Stimulated activated CD4-positive, alpha-beta T cell treated with anti-CD3 and anti-CD28 coated beads, Interleukin-4, amount 100 ng/mL, for 1 hour (primary cell): ENCODE measurements around the gene KLC4.
"Not testable (repeated sequence)": the region's sequence is repeated elsewhere in the genome, so short reads cannot be mapped to it uniquely, and the experiment has no call there.

ENCODE experiments used
- DNase-seq: peaks from one replicate; pipeline ENCODE4 v3.0.0-alpha.2; 2020

Gene KLC4

GRCh38 chr6:43096451-43097097 is 37.1 kb downstream of the KLC4 start:
- DNase-seq = no peak

GRCh38 chr6:43097098-43097489 is 37.7 kb downstream of the KLC4 start:
- no peak for DNase-seq

DNA sequence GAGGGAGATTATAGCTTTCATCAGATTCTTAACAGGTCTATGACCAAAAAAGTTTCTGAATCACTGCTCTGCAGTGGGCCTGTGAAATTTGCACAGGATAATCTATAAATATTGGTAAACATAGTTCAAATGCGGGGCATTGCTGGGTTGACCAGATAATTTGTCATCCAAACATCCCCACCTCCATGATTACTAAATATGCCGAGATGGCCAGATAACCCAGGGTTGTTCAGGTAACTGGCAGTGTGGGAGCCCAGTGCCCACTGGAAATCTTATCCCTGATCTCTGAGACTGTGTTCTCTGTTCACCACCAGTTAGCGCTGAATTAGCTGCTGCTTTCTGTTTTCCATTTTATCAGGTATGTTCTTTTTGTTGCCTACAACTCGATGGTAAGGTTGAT is 38.1 kb downstream of the KLC4 start:
- no peak for DNase-seq

- DNase-seq = no peak
Observed at GRCh38 chr6:43101497-43101896, 42.1 kb downstream of the KLC4 start.

- DNase-seq = no peak
Observed at GRCh38 chr6:43103253-43103876, 43.9 kb downstream of the KLC4 start.

GRCh38 chr6:43105538-43106222 is 46.2 kb downstream of the KLC4 start:
- no peak for DNase-seq

DNA sequence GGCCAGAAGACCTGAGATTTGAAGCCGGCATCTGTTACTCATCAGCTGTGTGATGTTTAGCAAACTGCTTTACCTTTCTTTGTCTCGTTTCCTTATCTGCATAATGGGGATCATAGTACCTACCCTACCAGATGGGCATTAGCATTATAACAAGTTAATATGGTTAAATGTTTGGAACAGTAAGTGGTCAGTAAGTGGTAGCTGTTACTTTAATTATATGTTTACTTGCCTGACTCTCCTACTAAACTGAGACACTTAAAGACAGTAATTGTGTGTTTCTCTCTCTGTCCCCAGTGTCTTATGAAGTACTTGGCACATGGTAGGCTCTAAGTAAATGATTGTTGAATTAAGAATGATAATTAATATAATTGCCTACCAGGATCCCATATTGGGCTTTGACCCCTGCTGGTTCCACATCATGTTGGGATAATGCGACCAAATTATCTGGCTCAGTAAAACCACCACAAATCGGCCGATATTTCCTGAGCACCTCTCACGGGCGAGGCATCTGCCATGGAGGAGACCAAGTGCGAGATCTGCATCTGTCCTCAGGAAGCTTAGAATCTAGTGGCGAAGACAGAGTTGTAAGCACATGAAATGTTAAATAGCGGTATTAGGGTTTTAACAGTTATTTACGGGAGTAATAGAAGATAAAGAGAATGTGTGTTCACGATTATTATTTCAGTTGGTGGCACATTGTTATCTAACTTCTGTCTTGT is 48.1 kb downstream of the KLC4 start:
- DNase-seq = no peak

- no peak for DNase-seq
Observed at GRCh38 chr6:43113431-43114260, 54.2 kb downstream of the KLC4 start.

- DNase-seq = no peak
Observed at GRCh38 chr6:43115365-43115764, 55.9 kb downstream of the KLC4 start.

DNA sequence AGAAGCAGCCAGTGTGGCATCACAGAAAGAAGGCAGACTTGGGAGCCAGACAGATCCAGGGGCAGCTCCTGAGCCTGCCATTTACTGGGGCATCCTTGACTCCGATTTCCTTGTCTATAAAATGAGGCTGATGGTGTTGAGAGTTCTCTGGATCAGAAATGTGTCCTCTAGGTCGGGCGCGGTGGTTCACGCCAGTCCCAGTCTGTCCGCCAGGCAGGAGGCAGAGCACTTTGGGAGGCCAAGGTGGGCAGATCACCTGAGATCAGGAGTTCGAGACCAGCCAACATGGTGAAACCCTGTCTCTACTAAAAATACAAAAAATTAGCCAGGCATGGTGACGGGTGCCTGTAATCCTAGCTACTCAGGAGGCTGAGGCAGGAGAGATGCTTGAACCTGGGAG is 58.0 kb downstream of the KLC4 start:
- not testable (repeated sequence) for DNase-seq

DNA sequence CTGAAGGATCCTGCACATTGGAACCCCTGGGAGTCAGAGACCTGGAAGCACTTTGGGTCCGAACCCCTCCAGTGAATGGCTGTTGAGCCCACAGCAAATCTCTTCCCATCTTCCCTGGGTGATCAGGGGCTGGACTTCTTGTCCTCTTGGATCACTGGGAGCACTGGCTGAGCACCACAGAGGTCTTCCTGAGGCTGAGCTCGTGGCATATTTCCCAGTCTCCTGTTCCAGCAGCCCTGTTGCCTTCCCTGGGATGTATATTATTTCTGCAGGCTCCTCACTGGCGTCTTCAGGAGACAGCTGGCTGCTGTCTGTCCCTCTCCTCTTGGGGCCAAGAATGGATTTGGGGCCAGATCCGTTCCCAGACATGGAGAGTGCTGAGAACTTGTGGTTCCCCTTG is 60.1 kb downstream of the KLC4 start:
- no peak for DNase-seq

DNA sequence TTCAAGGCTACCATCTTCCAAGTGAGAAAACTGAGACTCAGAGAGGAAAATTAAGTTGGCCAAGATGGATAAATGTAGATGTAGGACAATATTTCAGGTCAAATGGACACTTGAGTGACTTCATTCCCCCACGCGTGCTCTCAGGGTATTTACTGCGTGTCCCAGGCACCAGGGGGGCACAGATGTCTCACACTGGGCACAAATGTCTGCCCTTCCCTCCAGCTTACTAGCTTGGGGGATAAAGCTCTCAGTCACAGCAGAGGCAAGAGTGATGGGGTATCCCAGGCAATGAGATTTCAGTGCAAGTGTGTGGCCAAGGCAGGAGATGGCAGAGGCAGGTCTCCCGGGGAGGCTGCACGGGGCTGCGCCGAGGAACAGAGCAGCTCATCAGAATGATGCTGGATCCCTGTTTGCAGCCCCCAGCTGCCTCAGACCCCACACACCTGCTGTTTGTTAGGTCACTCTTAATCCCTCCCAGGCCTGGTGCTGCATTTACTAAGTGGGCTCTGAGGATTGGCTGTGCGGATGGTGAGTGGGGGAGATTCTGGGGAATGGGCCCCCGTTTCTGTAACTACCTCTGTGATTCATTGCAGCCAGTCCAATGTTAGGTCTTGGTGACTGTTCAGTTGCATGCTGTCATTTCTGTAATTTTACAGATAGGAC is 60.8 kb downstream of the KLC4 start:
- no peak for DNase-seq

- no peak for DNase-seq
Observed at GRCh38 chr6:43120944-43121913, 61.8 kb downstream of the KLC4 start.

DNA sequence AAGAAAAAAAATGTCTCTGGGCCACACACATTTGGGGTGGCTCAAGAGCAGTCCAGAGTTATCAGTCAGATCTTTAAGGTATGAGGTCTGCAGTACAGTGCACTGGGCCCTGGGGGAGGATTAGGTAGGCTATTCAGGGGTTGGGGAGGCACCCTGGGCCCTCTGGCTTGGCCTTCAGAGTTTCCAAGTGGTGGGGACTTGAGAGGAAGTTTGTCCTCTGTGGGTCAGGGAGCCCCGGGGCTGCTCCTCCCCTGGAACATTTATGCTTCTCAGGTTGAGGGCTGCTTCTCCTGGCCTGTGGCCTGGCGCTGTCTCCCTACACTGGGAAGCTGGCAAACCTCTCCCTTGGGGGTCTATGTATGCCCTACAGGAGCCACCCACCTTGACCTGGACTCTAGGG is 62.7 kb downstream of the KLC4 start:
- no peak for DNase-seq

GRCh38 chr6:43123461-43124314 is 64.3 kb downstream of the KLC4 start:
- DNase-seq = no peak

GRCh38 chr6:43124481-43124880 is 65.0 kb downstream of the KLC4 start:
- no peak for DNase-seq
